ENCODE data around the gene CHD9NB.

DNA sequence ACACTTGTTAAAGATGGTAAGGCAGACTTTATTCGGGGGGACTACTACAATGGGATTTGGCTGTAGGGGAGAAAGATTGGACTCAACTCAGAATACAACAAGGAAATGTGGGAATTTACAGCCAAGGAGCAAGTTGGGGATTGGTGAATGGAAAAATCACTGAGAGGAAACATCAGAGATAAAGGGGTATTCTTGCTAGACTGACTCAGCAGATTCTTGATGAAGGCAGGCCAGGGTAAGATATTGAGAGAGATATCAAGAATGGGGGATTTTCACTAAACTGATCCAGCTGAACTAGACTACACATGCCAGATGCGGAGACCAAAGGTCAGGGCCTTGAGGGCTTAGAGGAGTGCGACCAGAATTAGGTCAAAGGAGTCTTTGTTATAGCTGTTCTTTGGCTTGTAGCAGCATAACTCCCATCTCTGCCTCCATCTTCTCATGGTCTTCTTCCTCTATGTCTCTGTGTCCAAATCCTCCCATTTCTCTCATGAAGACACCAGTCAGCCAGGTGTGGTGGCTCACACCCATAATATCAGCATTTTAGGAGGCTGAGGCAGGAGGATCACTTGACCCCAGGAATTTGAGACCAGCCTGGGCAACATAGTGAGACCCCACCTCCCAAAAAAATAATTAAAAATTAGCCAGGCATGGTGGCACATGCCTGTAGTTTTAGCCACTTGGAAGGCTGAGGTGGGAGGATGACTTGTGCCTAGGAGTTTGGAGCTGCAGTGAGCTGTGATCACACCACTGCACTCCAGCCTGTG lies 17.3 kb downstream of the CHD9NB start:
- no peak for TF ChIP-seq EP300 (IDR thresholded peaks at IDR 0.05; ENCODE audit: borderline replicate concordance in 1 of 2, control insufficient read depth in 1 of 2, low read depth in 2 of 2, low read length in 2 of 2)
- no peak for TF ChIP-seq TAF1 (IDR thresholded peaks at IDR 0.05; ENCODE audit: borderline replicate concordance, low read depth, low read length)
- TF ChIP-seq, protein P1, sequence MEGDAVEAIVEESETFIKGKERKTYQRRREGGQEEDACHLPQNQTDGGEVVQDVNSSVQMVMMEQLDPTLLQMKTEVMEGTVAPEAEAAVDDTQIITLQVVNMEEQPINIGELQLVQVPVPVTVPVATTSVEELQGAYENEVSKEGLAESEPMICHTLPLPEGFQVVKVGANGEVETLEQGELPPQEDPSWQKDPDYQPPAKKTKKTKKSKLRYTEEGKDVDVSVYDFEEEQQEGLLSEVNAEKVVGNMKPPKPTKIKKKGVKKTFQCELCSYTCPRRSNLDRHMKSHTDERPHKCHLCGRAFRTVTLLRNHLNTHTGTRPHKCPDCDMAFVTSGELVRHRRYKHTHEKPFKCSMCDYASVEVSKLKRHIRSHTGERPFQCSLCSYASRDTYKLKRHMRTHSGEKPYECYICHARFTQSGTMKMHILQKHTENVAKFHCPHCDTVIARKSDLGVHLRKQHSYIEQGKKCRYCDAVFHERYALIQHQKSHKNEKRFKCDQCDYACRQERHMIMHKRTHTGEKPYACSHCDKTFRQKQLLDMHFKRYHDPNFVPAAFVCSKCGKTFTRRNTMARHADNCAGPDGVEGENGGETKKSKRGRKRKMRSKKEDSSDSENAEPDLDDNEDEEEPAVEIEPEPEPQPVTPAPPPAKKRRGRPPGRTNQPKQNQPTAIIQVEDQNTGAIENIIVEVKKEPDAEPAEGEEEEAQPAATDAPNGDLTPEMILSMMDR (IDR thresholded peaks at IDR 0.05 in 2 of 3, conservative IDR thresholded peaks at IDR 0.05 in 1 of 3; ENCODE audit: control insufficient read depth in 2 of 3, extremely low read depth in 1 of 3, insufficient read depth in 1 of 3, low read depth in 3 of 3, low read length in 3 of 3), result no peak
- no peak for TF ChIP-seq CHD1 (IDR thresholded peaks at IDR 0.05; ENCODE audit: low read depth, low read length)
- TF ChIP-seq ZZZ3 (IDR thresholded peaks at IDR 0.05; ENCODE audit: control insufficient read depth, insufficient read length, low read depth), result no peak
- no peak for TF ChIP-seq FOXK2 (IDR thresholded peaks at IDR 0.05)

All from GM12878 (cell line).